CD4-positive, alpha-beta memory T cell (primary cell): ENCODE measurements around the gene NUDT7. TPM values are rescaled to one million over a fixed set of nuclear protein-coding genes. Genes with fewer than 3 reads are reported as not detected.

ENCODE experiments used
- CTCF ChIA-PET: fragments of 350-600 bp; sonication (Branson Sonifier 250); formaldehyde crosslinking; loops from one replicate; lab custom pipeline; 2021; ENCODE audit warnings: inconsistent platforms; ENCODE audit not compliant: partially characterized antibody; lab: Charles Lee
- POLR2A ChIA-PET: fragments of 350-600 bp; sonication (Branson Sonifier 250); formaldehyde crosslinking; loops from one replicate; lab custom pipeline; 2021; ENCODE audit not compliant: partially characterized antibody; lab: Charles Lee
- DNase-seq, 5 donors: peaks; one replicate each; pipeline versions ENCODE4 v3.0.0 to v3.0.0-alpha.2; 2020 to 2022; ENCODE audit warnings: mixed read lengths in 1 of 5
- H3K27ac ChIP-seq: one replicate; pipeline ENCODE4 v1.7.0; 2013; ENCODE audit warnings: low read depth, low read length
- H3K27me3 ChIP-seq: 2 replicates; pipeline ENCODE4 v1.7.0; 2013; ENCODE audit warnings: mild to moderate bottlenecking, low read length, moderate library complexity; ENCODE audit not compliant: insufficient read depth
- H3K36me3 ChIP-seq: 2 replicates; pipeline ENCODE4 v1.7.0; 2013; ENCODE audit warnings: mild to moderate bottlenecking, low read length, moderate library complexity; ENCODE audit not compliant: insufficient read depth
- H3K4me1 ChIP-seq: 2 replicates; pipeline ENCODE4 v1.7.0; 2013; ENCODE audit warnings: mild to moderate bottlenecking, low read length, moderate library complexity; ENCODE audit not compliant: insufficient read depth
- H3K4me3 ChIP-seq, 2 donors: one replicate each; pipeline ENCODE4 v1.7.0; 2013; ENCODE audit warnings: low read length in 2 of 2, mild to moderate bottlenecking in 1 of 2
- H3K9me3 ChIP-seq, 2 donors: one replicate each; pipeline ENCODE4 v1.7.0; 2013; ENCODE audit warnings: low read length in 2 of 2, control low read depth in 1 of 2; ENCODE audit not compliant: control insufficient read depth in 1 of 2
- H3K27ac Mint-ChIP-seq, 7 donors: one replicate each; pipeline ENCODE4 v1.8.0; 2020 to 2021; ENCODE audit warnings: mixed read lengths in 7 of 7, mild to moderate bottlenecking in 6 of 7, inconsistent platforms in 3 of 7, moderate library complexity in 3 of 7
- H3K27me3 Mint-ChIP-seq, 2 donors: one replicate each; pipeline ENCODE4 v1.8.0; 2020 to 2021; ENCODE audit warnings: mixed read lengths in 2 of 2
- H3K36me3 Mint-ChIP-seq, 2 donors: one replicate each; pipeline ENCODE4 v1.8.0; 2020 to 2021; ENCODE audit warnings: mixed read lengths in 2 of 2, inconsistent platforms in 1 of 2, mild to moderate bottlenecking in 1 of 2
- H3K4me1 Mint-ChIP-seq, 4 donors: one replicate each; pipeline ENCODE4 v1.8.0; 2020 to 2021; ENCODE audit warnings: mixed read lengths in 4 of 4, mild to moderate bottlenecking in 1 of 4
- H3K4me3 Mint-ChIP-seq, 8 donors: one replicate each; pipeline ENCODE4 v1.8.0; 2020 to 2021; ENCODE audit warnings: mixed read lengths in 8 of 8, mild to moderate bottlenecking in 7 of 8, moderate library complexity in 6 of 8, inconsistent platforms in 3 of 8
- H3K9me3 Mint-ChIP-seq, 8 donors: one replicate each; pipeline ENCODE4 v1.8.0; 2020 to 2021; ENCODE audit warnings: mixed read lengths in 8 of 8, mild to moderate bottlenecking in 5 of 8, inconsistent platforms in 3 of 8, moderate library complexity in 1 of 8
- intact Hi-C: fragments of 100-400 bp; cut with micrococcal nuclease; formaldehyde crosslinking; loops from one replicate; pipeline ENCODE4 v1.15.1; 2023
- polyA plus RNA-seq, 2 donors: library from polyadenylated mRNA; unstranded; fragments of 300-500 nt; fragmentation: Illumina TruSeq; gene quantifications; one replicate each; pipeline ENCODE4 v1.2.3, GENCODE V29; 2021
- total RNA-seq, 2 experiments: library from RNA; stranded (reverse); gene quantifications; one replicate each; pipeline ENCODE4 v1.2.3, GENCODE V29; 2021

NUDT7 gene
- 10 to 100 TPM in 1 of 2 experiments, 1 to 10 TPM in 1; 9.8 to 11.0 TPM for total RNA-seq
- polyA plus RNA-seq: 10 to 100 TPM; 11.9 to 17.4 TPM

GRCh38 chr16:77722309-77723107 lies at the start of gene NUDT7:
Gene NUDT7 (plus strand): TSS chr16:77722514. CDS start chr16:77722583, 69 bp downstream.
- Histone ChIP-seq H3K9me3 (no peaks in the 10 kb centered on the region), H3K4me1 (peaks cover 12% of the 10 kb centered on the region), H3K36me3 (no peaks in the 10 kb centered on the region), H3K27ac (peak within 1 kb of the TSS; percentile 54), H3K4me3 (peak within 1 kb of the TSS; percentile 55 to 77), H3K27me3 (no peaks in the 10 kb centered on the region)
- CTCF ChIA-PET: interaction anchor here (1.0 kb wide), 1 partner anchor 378 kb away, joined by 6 read pairs; the partner anchor contains the start of gene WWOX
- intact Hi-C loops: loop anchor here (1.0 kb wide), 3 partner anchors 377 to 532 kb away; partner anchors contain the start of gene WWOX
- Mint-ChIP-seq H3K4me1 (peaks cover 9 to 17% (median 12%) of the 10 kb centered on the region in 4 donors), H3K27ac (peak within 1 kb of the TSS; percentile 51 to 94 (median 87)), H3K36me3 (peaks cover 7 to 14% of the 10 kb centered on the region in 2 donors), H3K4me3 (peak within 1 kb of the TSS; percentile 86 to 94 (median 90)), H3K27me3 (peaks cover 0 to 2% of the 10 kb centered on the region in 2 donors), H3K9me3 (peaks cover 0 to 2% (median 0%) of the 10 kb centered on the region in 8 donors)
- DNase-seq: peak; percentile 87 to 91 (median 89)
- POLR2A ChIA-PET: interaction anchor here (0.6 to 1.1 kb wide), 2 partner anchors 144 to 378 kb away, joined by 3 to 4 read pairs; no protein-coding TSS in a partner anchor

GRCh38 chr16:77674888-77675287 lies 47.4 kb upstream of the NUDT7 start:
- Histone ChIP-seq H3K36me3 (no peaks in the 10 kb centered on the region), H3K9me3 (no peaks in the 10 kb centered on the region), H3K27ac (no peak overlapping the region), H3K27me3 (no peaks in the 10 kb centered on the region), H3K4me1 (no peaks in the 10 kb centered on the region), H3K4me3 (no peak overlapping the region)
- no peak overlapping the region for H3K4me3 Mint-ChIP-seq
- no peaks in the 10 kb centered on the region for H3K36me3 Mint-ChIP-seq
- H3K27ac Mint-ChIP-seq: no peak overlapping the region
- no peak for DNase-seq
- CTCF ChIA-PET: interaction anchor here (0.9 to 5.0 kb wide), 13 partner anchors 9 to 425 kb away, joined by 3 to 91 read pairs (median 4); partner anchors contain the start of gene WWOX
- H3K27me3 Mint-ChIP-seq: peaks cover 2 to 3% of the 10 kb centered on the region in 2 donors
- POLR2A ChIA-PET: no interaction called here
- no peaks in the 10 kb centered on the region for H3K9me3 Mint-ChIP-seq
- intact Hi-C loops: loop anchor here (1.0 kb wide), 3 partner anchors 296 to 424 kb away; partner anchors contain the start of gene WWOX
- H3K4me1 Mint-ChIP-seq: no peaks in the 10 kb centered on the region

DNA sequence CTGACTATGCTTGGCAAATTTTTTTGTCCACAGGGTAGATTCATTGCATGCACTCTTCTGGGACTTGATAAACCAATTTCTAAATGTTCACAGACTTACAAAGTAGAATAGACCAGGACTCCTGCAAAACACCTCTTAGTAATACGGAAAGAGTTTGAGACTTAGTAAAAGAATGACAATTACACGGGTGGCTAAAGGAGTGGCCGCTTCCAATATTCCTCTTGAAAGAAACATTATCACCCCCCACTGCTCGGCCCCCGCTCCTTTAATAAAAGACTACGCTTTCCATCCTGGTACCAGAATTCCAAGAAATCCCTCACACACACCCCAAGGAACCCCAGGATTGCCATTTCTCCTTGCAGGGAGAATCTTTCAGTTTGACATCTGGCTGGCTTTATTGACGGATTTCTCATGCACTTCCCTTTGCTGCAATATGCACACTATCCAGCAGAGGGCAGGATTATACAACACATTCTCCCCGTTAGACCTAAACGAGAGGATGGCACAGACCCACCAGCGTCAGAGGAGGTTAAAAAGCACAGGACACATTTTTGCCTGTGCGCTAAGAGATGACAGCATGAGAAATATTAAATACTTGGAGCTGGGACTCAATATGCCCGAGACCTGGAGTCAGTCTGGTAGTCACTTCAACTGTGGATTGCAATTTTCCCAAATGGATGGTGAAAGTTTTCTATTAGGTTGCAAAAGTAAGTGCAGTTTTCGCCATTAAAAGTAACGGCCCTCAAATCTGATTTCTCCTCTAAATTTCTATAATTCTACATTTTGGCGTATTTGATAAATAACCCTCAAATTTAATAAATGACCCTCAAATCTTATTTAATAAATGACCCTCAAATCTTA lies 46.6 kb upstream of the NUDT7 start:
- no peak overlapping the region for H3K27ac Mint-ChIP-seq
- H3K4me1 Mint-ChIP-seq: no peaks in the 10 kb centered on the region
- H3K4me3 Mint-ChIP-seq: no peak overlapping the region
- no peaks in the 10 kb centered on the region for H3K36me3 ChIP-seq
- H3K27me3 Mint-ChIP-seq: peaks cover 2 to 5% of the 10 kb centered on the region in 2 donors
- POLR2A ChIA-PET: no interaction called here
- intact Hi-C loops: loop anchor here (1.0 kb wide), 3 partner anchors 296 to 424 kb away; partner anchors contain the start of gene WWOX
- no peaks in the 10 kb centered on the region for H3K27me3 ChIP-seq
- no peaks in the 10 kb centered on the region for H3K9me3 Mint-ChIP-seq
- no peaks in the 10 kb centered on the region for H3K4me1 ChIP-seq
- H3K36me3 Mint-ChIP-seq: no peaks in the 10 kb centered on the region
- no peak overlapping the region for H3K27ac ChIP-seq
- H3K9me3 ChIP-seq: no peaks in the 10 kb centered on the region
- no peak overlapping the region for H3K4me3 ChIP-seq
- CTCF ChIA-PET: interaction anchor here (0.7 to 5.0 kb wide), 12 partner anchors 10 to 393 kb away, joined by 3 to 91 read pairs (median 4); no protein-coding TSS in a partner anchor
- peak; percentile 48 to 62 (median 60) for DNase-seq

DNA sequence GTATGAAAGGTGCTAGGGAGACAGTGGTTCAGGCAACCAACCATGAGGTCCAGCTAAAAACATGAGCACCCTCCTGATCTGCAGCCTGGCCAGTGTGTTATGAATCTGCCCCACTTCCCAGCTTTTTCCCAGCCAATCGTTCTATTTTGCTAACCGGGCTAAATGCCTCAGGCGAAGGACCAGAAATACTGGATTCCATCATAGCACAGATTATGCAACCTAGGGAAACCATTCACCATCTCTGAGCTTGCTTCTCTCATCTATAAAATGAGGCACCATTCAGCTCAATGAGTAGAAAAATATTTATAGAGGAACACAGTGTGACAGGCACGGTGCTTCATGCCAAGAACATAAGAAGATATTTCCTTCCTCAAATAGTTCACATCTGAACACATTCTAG lies 45.2 kb upstream of the NUDT7 start:
- ChIA-PET CTCF (interaction anchor here (1.1 to 5.0 kb wide), 3 partner anchors 293 to 326 kb away, joined by 5 to 91 read pairs (median 17); no protein-coding TSS in a partner anchor), POLR2A (no interaction called here)
- Mint-ChIP-seq H3K9me3 (no peaks in the 10 kb centered on the region), H3K4me1 (no peaks in the 10 kb centered on the region), H3K4me3 (no peak overlapping the region), H3K36me3 (no peaks in the 10 kb centered on the region), H3K27me3 (peaks cover 2 to 5% of the 10 kb centered on the region in 2 donors), H3K27ac (no peak overlapping the region)
- no peaks in the 10 kb centered on the region for H3K4me1 ChIP-seq
- DNase-seq: no peak
- H3K9me3 ChIP-seq: no peaks in the 10 kb centered on the region
- H3K36me3 ChIP-seq: no peaks in the 10 kb centered on the region
- no peak overlapping the region for H3K27ac ChIP-seq
- no peak overlapping the region for H3K4me3 ChIP-seq
- intact Hi-C loops: no loop called here
- H3K27me3 ChIP-seq: no peaks in the 10 kb centered on the region

DNA sequence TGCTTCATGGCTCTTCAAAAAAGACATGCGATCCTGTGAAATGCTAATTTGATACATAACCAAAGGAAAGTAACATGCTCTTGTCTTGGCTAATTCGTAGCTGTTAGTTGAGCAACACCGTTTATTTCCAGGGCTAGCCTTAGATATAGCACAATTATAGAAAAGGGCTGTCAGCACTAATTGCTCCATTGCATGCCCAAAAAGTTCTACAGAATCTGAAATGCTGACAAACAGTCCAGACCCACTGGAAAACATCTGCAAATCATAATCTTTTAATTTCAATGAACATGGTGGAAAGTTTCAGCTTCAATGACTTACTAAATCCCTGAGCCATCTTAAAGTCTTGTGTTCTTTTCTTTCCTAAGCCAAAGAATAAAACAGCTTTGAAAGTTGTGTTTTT lies 42.9 kb upstream of the NUDT7 start:
- ChIA-PET POLR2A (no interaction called here), CTCF (interaction anchor here (1.7 kb wide), 1 partner anchor 323 kb away, joined by 5 read pairs; no protein-coding TSS in a partner anchor)
- Histone ChIP-seq H3K9me3 (no peaks in the 10 kb centered on the region), H3K27me3 (no peaks in the 10 kb centered on the region), H3K4me3 (no peak overlapping the region), H3K27ac (no peak overlapping the region), H3K36me3 (no peaks in the 10 kb centered on the region), H3K4me1 (no peaks in the 10 kb centered on the region)
- Mint-ChIP-seq H3K9me3 (no peaks in the 10 kb centered on the region), H3K36me3 (no peaks in the 10 kb centered on the region), H3K27ac (no peak overlapping the region), H3K4me3 (no peak overlapping the region), H3K27me3 (peaks cover 0 to 7% of the 10 kb centered on the region in 2 donors), H3K4me1 (no peaks in the 10 kb centered on the region)
- intact Hi-C loops: no loop called here
- no peak for DNase-seq

DNA sequence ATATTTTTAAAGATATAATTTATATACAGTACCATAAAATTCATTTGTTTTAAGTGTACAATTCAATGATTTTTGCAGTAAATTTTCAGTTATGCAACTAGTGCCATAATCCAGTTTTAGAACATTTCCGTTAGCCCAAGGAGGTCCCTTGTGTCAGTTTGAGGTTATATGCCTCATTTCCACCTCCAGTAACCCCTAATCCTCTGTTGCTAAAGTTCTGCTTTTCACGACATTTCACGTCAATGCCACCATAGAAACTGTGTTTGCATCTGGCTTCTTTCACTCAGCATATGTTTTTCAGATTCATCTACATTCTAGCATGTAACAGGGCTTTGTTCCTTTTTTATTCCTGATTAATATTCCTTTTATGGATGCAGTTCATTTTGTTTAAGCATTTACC lies 42.4 kb upstream of the NUDT7 start:
- no peak for DNase-seq
- no peak overlapping the region for H3K4me3 Mint-ChIP-seq
- peak overlapping the region in 1 of 7 donors; percentile 63 for H3K27ac Mint-ChIP-seq
- peaks cover 0 to 7% of the 10 kb centered on the region in 2 donors for H3K27me3 Mint-ChIP-seq
- H3K9me3 ChIP-seq: no peaks in the 10 kb centered on the region
- ChIA-PET CTCF (interaction anchor here (1.7 kb wide), 1 partner anchor 323 kb away, joined by 5 read pairs; no protein-coding TSS in a partner anchor), POLR2A (no interaction called here)
- no peaks in the 10 kb centered on the region for H3K36me3 ChIP-seq
- H3K4me1 Mint-ChIP-seq: no peaks in the 10 kb centered on the region
- no peaks in the 10 kb centered on the region for H3K36me3 Mint-ChIP-seq
- no peaks in the 10 kb centered on the region for H3K9me3 Mint-ChIP-seq
- no peaks in the 10 kb centered on the region for H3K4me1 ChIP-seq
- H3K27me3 ChIP-seq: no peaks in the 10 kb centered on the region
- no peak overlapping the region for H3K27ac ChIP-seq
- intact Hi-C loops: no loop called here
- H3K4me3 ChIP-seq: no peak overlapping the region
